H1 (cell line): ENCODE measurements around the gene PATJ. TPM values are rescaled to one million over a fixed set of nuclear protein-coding genes. Genes with fewer than 3 reads are reported as not detected.

ENCODE experiments used
- CHD7 ChIP-seq: fragments of 300-600 bp; sonication (generic); IDR thresholded peaks from 2 replicates; pipeline ENCODE4 v1.7.1; 2012; ENCODE audit warnings: low read length, moderate library complexity, mild to moderate bottlenecking, inconsistent platforms; ENCODE audit not compliant: insufficient replicate concordance
- SAP30 ChIP-seq: fragments of 300-600 bp; sonication (generic); IDR thresholded peaks from 2 replicates; pipeline ENCODE4 v1.7.1; 2012; ENCODE audit warnings: low read length, moderate library complexity, mild to moderate bottlenecking, inconsistent platforms; ENCODE audit not compliant: insufficient read depth, insufficient replicate concordance
- polyA plus RNA-seq, 7 experiments: library from polyadenylated mRNA; depleted of rRNA in 3 of 7; stranded (reverse) in 5 of 7; unstranded in 2 of 7; fragments of >200 nt in 5 of 7; fragments of 200-250 nt in 2 of 7; gene quantifications; 1 replicate in 5 of 7; 2 replicates in 1 of 7; 4 replicates in 1 of 7; pipeline versions ENCODE4 v1.2.1 to v1.2.3, GENCODE V29; 2011 to 2013; ENCODE audit warnings: missing spikeins in 2 of 7, mixed read lengths in 2 of 7
- total RNA-seq: library from RNA; stranded (reverse); fragmentation: NEBNext Ultra II Directional; extraction: Animal tissue kit (Norgen Biotek cat#: 25700); gene quantifications from 2 replicates; pipeline ENCODE4 v1.2.1, GENCODE V29; 2021

PATJ gene
- total and polyA plus RNA-seq, 2 of the 8 experiments (the other 6 are each of a cell fraction or from before 2014, with no cell fraction given): 8.2 to 55.6 TPM

GRCh38 chr1:61839679-61840078, 97.4 kb downstream of the PATJ start (continued):
- TF ChIP-seq CHD7 (no peak), SAP30 (no peak)
- TF ChIP-seq, all 59 proteins: peak for 0
